Dedifferentiated amniotic fluid mesenchymal stem cell (primary cell): Measurements from ENCODE around the gene KCNN2.

Experiments used
- DNase-seq: peaks from one replicate; pipeline ENCODE4 v3.0.0-alpha.2; 2016; ENCODE audit errors: extremely low spot score

Gene KCNN2

DNA sequence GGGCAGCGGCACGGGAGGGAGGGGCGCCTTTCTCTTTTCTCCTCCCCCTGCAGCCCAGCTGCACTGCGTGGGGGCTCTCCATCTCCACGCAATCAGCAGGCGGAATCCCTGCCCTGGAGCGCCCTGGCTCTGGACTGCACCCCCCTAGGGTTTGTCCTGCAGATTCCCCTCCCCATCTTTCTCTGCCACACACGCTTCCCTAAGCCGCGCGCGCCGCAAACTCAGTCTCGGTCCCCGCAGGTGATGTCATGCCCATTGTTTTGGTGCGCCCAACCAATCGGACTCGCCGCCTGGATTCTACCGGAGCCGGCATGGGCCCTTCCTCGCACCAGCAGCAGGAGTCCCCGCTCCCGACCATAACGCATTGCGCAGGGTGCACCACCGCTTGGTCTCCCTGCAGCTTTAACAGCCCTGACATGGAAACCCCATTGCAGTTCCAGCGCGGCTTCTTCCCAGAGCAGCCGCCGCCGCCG is at the start of gene KCNN2:
Gene KCNN2 (plus strand): TSS at position 347 of the 473 bp plus-strand sequence. CDS start 70 bp downstream, at position 417.
- peak; percentile 56 for DNase-seq

DNA sequence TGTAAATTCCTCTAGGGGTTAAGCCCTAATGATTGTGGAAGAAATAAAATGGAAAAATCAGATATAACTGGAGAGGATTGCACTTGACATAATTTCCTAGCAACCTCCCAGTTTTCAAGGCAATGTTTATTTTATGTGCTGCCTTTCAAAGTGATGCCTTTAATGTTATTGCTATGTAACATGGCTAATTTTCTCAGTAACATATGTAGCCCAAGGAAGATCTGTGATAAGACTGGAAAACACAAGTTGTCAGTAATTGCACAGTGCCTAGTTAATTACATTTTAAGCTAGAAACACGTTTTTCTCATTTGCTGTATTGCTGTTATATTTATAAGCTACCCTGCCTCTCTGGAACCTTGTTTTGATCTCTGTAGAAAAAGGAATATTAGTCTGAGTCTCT is 49.2 kb upstream of the KCNN2 start:
- no peak for DNase-seq

DNA sequence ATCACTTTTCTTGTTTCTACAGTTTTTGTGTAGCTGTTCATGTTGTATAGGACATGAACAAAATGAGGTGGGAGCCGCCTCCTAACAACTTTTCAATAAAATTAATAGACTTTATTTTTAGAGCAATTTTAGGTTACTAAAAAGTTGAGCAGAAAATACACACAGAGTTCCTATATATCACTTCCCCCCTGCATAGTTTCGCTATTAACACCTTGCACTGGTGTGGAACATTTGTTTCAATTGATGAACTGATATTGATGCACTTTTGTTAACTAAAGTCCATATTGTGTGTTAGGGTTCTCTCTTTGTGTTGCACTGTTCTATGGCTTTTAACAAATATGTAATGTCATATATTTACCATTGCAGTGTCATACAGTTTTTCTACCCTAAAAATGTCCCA is 47.8 kb upstream of the KCNN2 start:
- DNase-seq = no peak

DNA sequence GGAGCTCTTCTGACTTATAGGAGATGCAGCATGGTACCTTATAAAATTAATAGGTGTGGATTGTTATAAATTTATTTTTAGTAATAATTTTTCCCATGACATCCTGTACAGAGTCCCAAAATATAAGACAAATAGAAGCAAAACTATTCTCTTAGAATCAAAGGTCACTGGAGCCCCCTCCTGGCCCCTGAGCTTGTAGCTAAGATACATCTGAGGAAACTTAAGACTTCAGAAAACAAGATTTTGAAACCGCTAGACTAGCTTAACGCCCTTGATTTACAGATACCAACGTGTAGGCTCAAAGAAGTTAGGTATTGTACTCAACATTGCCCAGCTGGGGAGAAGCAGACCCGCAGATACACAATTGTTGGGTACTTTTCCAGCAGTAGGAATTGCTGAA is 45.7 kb upstream of the KCNN2 start:
- DNase-seq = no peak

DNA sequence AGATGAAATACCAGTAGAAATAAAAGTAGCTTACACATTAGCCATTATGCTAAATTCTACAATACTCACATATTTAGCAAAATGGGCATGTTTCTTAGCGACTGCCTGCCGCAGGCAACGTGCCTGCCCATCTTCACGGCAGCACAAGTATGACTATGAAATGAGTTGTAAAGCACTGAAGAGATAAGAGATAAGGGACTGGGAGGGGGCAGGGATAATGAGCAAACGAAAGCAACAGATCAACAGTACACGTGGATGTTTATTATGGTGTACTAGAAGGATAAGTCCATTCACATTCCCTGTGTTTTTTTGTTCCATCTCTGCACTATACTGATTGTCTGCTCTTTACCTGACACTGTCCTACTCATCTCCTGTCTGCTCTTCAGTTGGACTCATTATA is 44.1 kb upstream of the KCNN2 start:
- DNase-seq = no peak

DNA sequence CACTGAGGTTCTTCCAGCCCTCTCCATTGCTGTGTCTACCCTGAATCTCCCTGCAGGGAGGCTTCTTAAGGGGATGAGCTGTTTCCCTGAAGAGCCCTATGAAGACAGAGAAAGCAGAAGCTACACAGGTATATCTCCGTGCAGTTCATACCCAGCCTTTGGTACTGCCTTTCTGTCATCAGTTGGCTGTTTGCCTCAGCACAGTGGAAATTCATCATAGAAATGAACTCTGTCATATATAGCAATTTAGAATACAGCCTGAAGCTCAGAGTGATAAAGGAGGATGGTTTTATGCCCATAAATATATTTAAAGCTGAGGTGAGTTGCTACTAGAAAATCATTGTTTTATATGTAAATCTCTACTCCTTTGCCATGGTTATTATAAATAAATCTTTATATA is 42.6 kb upstream of the KCNN2 start:
- no peak for DNase-seq

DNA sequence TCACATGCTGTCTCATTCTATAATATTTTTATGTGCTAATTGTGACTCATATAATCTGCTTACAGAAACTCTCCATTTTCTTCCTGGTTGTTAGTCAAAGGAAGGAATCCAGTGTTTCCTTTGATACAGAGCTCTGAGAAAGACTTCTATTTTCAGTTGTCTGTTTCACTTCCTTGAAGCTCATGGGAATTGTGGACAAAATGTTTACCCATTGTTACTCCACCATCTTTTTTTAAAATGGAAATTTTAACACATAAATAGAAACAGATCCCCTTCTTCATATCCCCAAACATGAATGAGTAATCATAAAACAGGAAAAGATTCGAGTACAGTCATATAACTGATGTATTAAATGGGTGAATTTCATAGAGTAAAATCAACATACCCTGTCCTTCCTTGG is 42.0 kb upstream of the KCNN2 start:
- peak; percentile 22 for DNase-seq

DNA sequence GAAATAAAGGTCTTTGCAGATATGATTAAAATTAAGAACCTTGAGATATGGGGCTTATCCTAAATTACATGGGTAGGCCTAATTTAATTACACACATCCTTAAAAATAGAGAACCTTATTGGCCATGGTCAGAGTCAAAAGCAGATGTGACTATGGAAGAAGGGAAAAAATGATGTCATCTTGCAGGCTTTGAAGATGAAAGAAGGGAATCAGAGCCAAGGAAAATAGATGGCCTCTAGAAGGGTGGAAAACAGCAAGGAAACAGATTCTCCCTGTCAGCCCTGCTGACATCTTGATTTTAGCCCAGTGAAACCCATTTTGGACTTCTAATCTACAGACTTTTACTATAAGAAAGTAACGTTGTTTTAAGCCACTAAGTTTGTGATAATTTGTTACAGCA is 37.6 kb upstream of the KCNN2 start:
- DNase-seq = no peak

DNA sequence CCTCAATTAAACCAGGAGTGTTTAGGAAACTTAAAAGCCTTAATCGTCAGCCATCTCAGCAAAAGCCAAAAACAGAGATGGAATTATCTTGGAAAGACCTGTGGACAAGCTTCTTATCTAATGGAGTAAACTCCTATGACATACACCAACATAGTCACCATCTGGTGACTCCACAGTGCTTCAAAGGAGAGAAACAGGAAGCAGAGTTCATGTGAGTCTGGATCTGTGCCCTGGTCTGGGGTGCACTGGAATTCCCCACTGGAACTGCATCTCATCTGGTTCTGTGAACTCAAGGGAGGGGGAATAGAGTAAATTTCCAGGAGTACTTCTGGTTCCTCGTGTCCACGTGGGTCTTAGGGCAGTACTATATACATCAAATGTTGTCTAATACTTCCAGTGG is 36.3 kb upstream of the KCNN2 start:
- DNase-seq = no peak

DNA sequence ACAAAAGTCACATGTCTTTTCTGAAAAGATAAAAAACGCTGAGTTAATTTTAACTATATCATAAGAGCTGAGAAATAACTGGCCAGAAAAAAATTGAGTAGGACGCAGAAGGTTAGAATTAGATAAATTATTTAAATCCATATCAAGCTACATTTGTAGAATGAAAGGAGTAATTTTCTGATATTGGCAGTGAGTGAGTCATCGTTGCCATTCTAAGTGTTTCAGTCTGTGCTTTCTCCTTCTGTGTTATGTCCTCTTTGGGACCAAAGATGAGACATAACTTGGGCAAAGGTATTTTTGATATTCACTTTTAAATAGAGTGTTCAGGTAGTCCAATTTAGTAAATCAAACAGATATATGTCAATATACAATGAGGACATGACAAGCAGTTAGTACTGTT is 34.4 kb upstream of the KCNN2 start:
- DNase-seq = no peak

DNA sequence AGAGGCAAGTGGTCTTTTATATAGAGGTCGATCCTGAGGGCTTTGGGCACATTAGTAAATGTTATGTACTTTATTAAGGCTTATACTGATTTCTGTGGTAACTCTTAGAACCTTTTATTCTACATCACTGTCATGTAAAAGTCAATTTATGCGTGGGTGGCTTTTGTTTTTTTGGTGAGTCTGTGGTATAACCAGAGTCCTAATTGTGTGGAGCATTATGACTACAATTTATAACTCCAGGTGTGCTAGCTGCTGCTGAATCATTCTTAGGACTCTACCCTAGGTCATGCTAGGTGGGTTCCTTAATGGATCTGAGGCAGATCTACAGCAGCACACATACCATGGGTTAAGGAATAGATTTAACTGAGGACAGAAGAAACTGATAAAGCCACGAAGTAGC is 33.9 kb upstream of the KCNN2 start:
- no peak for DNase-seq

DNA sequence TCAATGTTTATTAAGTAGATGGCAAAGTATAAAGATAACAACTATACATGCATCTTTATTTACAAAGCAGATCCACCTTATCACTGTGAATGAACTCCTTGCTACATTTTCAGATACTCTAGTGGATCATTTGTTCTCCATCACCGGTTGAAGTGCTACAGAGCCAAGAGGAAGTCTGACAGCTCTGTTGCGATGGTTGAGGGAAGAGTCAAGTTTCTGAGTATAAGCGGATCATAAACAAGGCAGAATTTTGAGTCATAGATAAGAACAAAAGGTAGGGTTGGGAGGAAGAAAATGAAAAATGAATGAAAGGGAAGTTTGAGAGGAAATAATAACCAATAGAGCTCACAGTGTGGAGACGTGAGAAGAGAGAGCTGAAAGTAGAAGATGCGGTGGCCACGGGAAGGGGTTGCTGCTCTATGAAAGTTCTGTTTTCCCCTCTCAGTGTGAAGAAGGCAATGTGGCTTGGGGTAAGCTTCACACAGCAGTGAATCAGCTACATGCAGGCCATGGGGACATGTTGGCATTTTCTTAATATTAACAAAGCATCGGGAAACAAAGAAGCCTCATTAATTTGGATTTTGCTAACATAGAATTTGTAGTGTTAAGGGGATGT is 30.8 kb upstream of the KCNN2 start:
- no peak for DNase-seq

DNA sequence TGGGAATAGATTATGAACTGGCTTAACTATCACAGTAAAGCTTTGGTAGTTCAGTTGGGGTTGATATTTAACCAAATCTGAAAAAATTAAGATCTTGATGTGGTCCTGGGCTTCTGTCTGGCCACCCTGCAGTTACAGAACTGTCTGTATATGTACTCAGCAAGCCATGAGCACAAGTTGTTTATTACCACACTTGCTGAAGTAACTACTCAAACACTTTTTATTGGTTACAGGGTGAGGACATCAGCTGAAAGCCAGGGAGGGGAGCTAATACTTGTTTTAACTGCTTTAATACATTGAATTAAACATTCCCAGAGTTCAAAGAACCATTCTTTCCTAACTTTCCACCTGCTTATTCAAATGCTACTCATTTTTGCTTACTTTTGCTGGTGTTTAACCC is 29.4 kb upstream of the KCNN2 start:
- DNase-seq = no peak

DNA sequence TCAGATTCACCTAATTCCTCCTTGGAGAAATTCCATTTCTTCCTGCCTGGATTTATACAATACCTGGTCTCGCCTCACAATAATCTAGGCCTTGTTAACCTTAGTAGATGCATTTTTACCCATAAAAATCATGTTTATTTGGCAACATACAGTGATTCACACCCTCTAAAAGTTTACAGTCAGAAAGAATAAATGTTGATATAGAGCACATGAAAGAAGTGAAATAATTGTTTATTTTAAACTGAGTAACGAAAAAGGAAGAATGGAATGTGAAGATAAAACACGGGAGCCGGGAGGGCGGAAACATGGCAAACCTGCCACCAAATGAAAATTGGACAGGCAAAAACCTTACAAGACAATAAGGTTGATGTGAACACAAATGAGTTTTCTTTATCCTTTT is 28.9 kb upstream of the KCNN2 start:
- no peak for DNase-seq

DNA sequence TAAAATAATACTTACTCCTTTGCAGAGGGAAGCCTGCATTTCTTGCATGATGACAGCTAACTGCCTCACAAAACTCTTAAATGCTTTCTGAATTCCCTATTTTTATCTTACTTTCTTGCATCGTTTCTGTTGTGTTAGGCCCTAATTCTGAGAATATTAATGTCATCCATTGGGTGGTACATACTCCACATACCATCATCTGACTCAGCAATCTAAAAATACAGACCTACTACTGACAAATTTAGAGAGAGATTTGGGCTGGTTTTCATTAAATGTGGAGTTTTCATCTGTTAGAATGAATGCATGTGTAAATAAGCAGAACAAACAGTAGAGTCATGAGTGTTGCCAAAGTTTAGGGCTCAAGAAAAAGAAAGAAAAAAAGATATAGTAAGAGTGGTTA is 26.5 kb upstream of the KCNN2 start:
- DNase-seq = peak; percentile 62

DNA sequence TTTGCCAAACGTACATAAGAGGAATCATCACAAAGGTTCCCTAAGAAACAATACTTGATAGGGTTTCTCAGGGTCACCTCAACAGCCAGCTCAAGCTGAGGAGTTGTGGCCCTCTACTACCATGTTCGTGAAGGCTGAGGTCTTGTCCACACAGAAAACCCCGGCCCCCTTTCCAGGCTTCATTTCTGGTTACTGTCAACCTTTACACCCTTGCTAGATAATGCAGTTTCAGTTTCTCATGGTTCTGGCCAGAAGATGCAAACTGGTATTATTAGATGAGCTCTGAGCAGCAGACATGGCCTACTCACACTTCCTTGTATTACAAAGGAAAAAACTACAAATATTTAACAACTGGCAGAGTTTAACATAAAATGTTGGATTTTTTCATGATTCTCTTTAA is 22.8 kb upstream of the KCNN2 start:
- DNase-seq = no peak

DNA sequence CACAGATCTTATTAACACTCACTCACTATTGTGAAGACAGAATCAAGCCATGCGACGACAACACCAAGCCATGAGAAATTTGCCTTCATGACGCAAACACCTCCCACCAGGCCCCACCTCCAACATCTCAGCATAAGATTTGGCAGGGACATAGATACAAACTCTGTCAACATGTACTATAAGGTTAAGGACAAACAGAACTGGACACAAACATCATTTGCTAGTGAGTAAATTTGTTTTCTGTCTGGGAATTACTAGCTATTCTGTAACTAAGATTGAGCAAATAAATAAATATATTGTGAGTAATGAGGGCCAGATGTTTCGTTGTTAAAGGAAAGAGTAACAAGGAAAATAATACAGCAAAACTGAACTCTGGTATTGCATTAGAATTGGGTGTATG is 15.7 kb upstream of the KCNN2 start:
- DNase-seq = no peak

DNA sequence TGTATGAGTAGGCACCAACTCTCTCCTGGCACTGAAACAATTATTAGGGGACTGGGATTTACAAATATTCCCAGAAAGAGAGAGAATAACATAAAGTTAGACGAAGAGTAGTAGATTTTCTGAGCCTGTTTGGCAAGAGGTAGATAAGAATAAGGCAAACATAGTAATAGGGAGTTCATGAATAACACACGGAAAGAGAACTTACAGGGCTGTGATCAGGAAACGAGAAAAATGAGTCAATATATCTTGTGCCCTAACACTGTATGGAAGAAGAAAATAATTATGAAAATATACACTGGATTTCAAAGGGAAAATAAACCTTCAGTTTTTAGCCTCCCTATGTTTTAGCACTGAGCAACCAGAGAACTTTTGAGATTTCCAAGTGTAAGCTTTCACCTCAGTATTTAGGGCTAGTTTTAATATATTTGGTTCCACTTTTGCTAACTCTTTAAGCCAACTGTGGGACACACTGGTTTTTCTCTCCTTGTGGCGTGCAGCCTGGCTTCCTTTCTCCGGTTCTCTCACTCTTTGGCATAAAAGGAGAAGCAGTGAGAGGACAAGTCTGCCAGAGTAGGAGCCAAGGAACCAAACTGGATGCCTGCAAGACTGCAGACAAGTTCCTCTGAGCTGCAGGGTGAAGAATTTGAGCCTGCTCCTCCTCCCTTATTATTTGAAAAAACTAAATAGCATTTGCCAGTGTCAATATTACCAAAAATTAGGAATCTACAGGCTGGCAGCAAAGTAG is 6.6 kb upstream of the KCNN2 start:
- DNase-seq = no peak

DNA sequence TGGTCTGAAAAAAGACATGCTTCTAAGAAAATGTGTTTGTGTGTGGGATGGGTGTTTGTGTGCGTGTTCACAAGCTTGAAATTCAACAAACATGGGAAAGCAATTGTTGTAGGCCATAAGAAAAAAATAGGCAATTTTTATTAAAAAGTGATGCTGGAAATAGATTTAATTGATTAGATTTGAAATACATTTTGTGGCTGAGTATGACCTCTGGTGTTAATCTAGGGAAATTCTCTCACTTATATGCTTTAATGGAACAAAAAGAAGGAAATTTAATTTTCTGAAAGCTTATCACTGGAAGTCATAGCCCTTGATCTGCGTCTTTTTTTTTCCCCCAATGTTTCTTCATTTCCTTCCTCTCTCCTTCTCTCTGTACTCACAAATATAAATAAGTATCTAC is 3.5 kb upstream of the KCNN2 start:
- DNase-seq = no peak

DNA sequence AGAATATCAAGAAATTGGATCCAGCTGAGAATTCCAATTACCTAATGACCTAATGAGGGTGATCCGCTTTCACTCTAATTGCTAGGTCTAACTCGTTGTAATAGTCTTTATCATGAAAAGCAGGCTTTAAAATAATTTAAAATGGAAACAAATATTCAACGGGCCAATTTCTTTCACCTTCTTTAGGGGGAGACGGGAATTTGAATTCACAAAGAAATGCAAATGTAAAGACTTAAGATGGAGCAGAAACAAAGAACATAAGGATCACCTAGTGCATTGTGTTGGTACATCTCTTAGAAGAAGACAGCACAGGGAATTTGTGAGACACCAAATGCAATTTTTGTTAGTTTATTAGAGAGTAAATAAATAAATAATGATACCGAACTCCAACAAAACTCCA is 1.5 kb upstream of the KCNN2 start:
- DNase-seq = no peak

DNA sequence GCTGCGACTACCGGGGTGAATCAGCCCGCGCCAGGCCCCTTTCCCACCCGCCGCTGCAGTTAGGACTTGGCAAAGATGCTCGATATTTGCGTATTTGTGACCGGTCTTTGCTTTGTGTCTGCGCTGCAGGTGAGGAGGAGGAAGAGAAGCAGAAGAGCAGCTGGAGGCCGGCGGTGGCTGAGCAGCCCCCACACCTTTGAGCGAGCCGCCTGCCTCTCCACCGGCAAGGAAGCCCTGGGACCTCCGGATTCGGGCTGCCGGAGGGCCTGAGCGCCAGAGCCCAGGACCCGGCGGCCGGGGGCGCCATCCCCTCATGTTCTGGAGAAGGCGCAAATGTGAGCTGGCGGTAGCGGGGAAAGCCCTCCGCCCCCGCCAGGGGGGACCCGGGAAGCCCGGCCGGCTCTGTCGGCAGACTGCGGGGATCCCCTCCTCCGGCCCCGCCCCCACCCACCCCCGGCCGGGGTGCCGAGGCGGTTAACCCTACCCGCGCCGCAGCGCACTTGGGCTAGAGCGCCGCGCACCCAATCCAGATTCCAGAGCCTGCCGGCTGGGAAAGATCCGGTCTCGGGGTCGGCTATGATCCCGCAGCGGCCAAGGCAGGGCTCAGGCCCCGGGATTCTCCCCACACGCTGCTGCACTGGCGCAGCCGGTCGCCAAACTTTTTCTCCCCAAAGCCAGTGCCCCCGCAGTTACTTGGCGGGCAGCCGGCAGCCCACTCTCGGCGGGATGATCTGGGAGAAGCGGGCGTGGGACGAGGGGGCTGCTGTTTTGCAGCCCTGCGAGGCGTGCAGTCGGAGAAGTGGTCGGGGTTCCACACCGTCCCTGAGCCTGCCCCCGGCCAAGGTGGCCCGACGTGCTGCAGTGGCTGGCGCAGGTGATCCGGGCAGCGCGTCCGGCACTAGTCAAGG is 800 bp upstream of the KCNN2 start:
- no peak for DNase-seq

DNA sequence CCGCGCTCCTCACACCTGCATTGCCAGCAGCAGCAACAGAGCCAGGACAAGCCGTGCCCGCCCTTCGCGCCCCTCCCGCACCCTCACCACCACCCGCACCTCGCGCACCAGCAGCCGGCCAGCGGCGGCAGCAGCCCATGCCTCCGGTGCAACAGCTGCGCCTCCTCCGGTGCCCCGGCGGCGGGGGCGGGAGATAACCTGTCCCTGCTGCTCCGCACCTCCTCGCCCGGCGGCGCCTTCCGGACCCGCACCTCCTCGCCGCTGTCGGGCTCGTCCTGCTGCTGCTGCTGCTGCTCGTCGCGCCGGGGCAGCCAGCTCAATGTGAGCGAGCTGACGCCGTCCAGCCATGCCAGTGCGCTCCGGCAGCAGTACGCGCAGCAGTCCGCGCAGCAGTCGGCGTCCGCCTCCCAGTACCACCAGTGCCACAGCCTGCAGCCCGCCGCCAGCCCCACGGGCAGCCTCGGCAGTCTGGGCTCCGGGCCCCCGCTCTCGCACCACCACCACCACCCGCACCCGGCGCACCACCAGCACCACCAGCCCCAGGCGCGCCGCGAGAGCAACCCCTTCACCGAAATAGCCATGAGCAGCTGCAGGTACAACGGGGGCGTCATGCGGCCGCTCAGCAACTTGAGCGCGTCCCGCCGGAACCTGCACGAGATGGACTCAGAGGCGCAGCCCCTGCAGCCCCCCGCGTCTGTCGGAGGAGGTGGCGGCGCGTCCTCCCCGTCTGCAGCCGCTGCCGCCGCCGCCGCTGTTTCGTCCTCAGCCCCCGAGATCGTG is 517 bp downstream of the KCNN2 start:
- DNase-seq = no peak
